Posterior vena cava (tissue), 2 donors: ENCODE results near the gene LRCH3. TPM values are rescaled to one million over a fixed set of nuclear protein-coding genes. Genes with fewer than 3 reads are reported as not detected.

Source experiments
- DNase-seq: peaks from one replicate; pipeline ENCODE4 v3.0.0-alpha.2; 2020; ENCODE audit warnings: low spot score
- intact Hi-C, 2 donors: fragments of 100-400 bp; cut with DNase I; formaldehyde crosslinking; loops; one replicate each; pipeline versions ENCODE4 v1.14.1 to v1.14.2; 2022 to 2023
- total RNA-seq, 2 donors: library from RNA; stranded (reverse); fragmentation: NEBNext Ultra II Directional; extraction: Animal tissue kit (Norgen Biotek cat#: 25700); gene quantifications; one replicate each; pipeline ENCODE4 v1.2.1, GENCODE V29; 2021
- donor health status: DM: yes; HTN: yes; CAD: no.
- donor health status: DM: yes; HTN: yes; CAD: no.

LRCH3 gene
- total RNA-seq, 2 donors from 2014 or later: 58.7 to 67.5 TPM

DNA sequence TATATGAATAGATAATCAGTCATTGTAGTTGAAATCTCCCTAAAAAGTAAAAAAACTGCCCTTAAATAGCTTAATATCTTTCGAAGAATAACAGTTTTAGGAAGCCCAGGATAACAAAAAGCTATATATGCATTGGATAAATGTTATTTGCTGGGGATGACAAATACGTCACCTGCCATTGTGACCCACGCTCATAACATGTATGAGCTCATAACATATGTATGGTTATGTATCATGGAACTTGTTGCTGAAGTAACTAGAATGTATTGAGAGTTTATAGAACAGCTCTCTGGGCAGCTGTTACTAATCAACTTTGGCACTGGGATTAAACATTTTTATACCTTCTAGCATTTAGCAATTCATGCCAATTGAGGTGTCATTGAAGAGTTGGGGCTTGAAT lies 1.7 kb upstream of the LRCH3 start:
- intact Hi-C loops: no loop called here
- DNase-seq: no peak

GRCh38 chr3:197790033-197790432 lies 1.0 kb upstream of the LRCH3 start:
- intact Hi-C loops: no loop called here
- no peak for DNase-seq

GRCh38 chr3:197791892-197792647 lies 1.0 kb downstream of the LRCH3 start:
- intact Hi-C loops: no loop called here
- DNase-seq: no peak

GRCh38 chr3:197793247-197793646 lies 2.2 kb downstream of the LRCH3 start:
- no peak for DNase-seq
- intact Hi-C loops: no loop called here

- intact Hi-C loops: no loop called here
- no peak for DNase-seq
Observed at GRCh38 chr3:197794115-197794514, 3.1 kb downstream of the LRCH3 start.

DNA sequence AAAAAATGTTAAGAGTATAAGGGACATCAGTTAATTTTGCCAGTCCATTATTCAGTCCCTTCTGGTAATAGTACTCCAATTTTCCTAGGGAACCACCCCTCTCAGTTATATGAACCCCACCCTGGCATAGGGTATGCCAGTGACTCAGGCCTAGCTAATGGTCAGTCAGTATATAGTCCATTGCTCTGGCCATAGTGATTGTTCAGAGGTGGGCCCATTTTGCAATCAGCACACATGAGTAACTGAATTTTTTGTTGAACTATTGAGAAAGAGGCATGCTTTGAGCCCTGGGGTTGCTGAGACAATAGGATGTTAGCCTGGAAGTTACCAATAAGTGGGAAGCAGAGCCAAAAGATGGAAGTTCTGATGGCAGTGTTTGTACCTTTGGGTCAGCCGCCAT lies 4.1 kb downstream of the LRCH3 start:
- intact Hi-C loops: no loop called here
- no peak for DNase-seq

- intact Hi-C loops: no loop called here
- DNase-seq: no peak
Observed at GRCh38 chr3:197796087-197796486, 5.0 kb downstream of the LRCH3 start.

DNA sequence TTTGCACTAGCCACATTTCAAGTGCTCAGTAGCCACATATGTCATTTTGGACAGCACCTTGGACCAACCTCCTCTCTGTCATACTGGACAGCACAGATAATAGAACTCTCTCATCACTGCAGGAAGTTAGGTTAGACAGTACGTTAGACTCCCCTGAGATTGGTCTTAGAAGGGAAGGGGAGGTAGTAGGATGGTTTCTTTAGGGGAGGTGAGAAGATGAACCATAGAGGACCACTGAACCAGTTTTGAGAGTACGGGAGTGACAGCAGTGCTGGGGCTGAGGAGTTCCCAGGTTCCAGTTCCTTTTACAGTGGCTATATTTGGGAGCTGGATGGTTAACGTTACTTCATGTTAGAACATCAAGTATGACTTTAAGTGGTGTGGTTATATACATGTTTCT lies 7.8 kb downstream of the LRCH3 start:
- intact Hi-C loops: no loop called here
- DNase-seq: no peak

DNA sequence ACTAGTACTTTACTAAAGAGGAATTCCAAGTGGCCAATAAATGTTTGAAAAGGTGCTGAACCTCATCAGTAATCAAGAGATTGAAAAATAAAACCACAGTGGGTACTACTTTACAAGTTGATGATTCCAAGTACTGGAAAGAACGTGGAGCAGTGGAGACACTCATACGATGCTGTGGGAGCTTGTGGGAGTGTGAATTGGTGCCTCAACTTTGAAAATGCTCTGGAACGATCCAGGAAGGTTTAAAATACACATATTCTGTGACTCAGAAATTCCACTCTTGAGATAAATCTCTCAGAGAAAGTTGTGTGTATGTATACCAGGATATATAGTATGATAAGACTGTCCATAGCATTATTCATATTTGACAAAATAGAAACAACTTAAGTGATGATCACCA lies 9.3 kb downstream of the LRCH3 start:
- DNase-seq: no peak
- intact Hi-C loops: no loop called here

DNA sequence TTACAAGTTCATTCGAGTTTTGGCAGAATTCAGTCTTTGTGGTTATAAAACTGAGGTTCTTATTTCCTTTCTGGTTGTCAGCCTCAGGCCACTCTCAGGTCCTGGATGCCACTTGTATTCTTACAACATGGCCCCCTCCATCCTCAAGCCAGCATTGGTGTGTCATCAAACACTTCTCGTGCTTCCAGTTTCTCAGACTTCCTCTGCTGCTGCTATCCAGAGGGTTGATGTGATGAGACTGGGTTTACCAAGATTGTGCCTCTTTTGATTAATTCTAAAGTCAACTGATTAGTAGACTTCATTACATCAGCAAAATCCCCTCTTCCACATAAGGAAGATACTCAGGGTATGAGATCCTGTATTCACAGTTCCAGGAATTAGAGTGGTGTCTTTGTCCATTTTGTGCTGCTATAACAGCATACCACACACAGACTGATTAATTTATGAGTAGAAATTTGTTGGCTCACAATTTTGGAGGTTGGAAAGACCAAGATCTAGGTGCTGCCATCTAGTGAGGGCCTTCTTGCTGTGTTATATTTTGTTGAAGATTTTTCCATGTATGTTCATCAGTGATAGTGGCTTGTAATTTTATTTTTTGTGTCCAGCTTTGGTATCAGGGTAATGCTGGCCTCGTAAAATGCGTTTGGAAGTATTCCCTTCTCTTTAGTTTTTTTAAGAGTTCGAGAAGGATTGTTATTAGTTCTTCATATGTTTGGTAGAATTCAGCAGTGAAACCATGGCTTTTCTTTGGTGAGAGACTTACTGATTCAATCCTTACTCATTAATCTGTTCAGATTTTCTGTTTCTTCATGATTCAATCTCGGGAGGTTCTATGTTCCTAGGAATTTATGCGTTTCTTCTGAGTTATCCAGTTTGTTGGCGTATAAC lies 11.1 kb downstream of the LRCH3 start:
- DNase-seq: no peak
- intact Hi-C loops: no loop called here

DNA sequence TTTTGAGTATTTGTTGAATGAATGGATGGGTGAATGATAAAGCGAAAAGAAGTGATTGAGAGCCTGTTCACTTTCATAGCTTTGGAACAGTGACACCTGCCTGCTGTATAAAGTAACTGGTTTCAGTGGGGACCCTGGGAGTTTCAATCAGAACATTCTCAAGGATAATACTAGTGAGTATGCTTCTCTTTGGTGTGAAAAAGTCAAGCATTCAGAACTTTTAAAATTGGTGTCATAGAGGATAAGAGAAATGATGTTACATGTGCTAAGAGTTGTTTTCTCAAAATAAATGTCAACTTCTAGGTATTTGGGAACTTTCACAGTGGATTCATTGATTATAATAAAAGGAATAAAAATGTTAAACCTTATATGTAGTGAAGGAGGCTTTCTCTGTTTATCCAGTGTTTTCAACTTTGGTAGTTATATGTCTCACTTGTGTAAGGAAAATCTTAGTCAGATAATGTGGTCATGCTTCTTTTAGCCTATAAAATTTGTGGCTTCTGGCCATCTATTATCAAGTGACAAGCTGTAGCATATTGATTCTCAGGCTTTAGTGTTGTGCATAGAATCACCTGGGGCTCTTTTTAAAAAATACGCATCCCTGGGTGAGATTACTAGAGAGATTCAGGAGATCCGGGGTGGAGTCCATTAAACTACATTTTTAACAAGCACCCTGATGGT lies 11.9 kb downstream of the LRCH3 start:
- no peak for DNase-seq
- intact Hi-C loops: no loop called here

DNA sequence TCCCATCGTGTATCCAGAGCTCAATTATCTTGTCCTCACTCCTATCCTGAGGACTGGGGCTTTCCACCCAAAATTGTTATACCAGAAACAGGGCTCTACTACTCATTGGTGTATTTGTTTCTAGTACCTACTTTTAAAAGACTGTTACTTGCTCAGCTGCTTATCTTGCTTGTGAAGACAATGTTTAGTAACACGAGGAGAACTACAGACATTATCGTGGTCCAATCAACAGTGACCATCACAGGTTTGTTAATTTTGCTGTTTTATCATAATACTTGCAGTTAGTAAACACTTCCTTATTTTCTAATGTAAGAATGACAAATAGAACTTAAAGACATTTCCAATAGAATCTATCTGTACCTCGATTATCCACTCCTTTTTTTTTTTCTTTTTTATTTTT lies 13.5 kb downstream of the LRCH3 start:
- intact Hi-C loops: no loop called here
- no peak for DNase-seq

DNA sequence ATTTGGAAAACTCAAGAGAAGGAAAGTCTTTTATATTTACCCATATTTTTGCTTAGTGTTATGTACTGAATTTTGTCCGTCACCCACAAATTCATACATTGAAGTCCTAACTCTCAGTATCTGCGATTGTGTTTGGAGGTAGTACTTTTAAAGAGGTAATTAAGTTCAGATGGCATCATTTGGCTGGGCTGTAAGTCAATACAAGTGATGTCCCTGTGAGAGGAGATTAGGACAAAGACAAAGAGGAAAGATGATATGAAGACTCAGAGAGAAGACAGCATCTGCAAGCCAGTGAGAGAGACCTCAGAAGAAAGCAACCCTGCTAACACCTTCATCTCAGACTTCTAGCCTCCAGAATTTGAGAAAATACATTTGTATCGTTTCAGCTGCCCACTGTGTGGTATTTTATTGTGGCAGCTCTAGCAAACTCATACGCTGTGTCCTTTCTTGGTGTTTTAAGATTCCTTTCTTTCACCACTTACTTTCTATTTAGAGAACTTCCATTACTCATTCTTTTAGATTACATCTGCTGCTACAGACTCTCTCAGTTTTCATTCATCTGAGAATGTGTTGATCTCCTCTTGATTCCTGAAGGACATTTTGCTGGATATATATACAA lies 17.0 kb downstream of the LRCH3 start:
- intact Hi-C loops: no loop called here
- no peak for DNase-seq

- DNase-seq: no peak
- intact Hi-C loops: no loop called here
Observed at GRCh38 chr3:197809356-197810020, 18.4 kb downstream of the LRCH3 start.

GRCh38 chr3:197810901-197811300 lies 19.8 kb downstream of the LRCH3 start:
- DNase-seq: no peak
- intact Hi-C loops: no loop called here

- DNase-seq: no peak
- intact Hi-C loops: no loop called here
Observed at GRCh38 chr3:197811343-197811742, 20.3 kb downstream of the LRCH3 start.

DNA sequence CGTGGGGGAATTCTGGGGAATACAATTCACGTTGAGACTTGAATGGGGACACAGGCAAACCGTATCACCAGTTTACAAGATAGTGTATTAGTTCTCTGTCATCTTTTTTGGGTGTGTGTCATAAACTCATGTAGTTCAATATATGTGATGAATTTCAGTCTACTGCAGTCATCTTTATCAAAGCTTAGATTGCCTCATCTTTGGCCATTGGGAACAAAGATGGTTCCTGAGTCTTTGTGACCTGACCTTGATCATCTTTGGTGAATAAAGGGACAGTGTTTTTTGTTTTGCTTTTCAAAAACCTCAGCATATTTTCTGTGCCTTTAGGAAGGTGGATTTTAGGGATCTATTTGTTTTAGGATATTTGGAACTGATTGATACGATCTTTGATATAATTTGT lies 23.3 kb downstream of the LRCH3 start:
- DNase-seq: no peak
- intact Hi-C loops: no loop called here

GRCh38 chr3:197820550-197821335 lies 29.7 kb downstream of the LRCH3 start:
- intact Hi-C loops: no loop called here
- DNase-seq: no peak
